Right ventricle myocardium superior (tissue), 1 donor: Measurements from ENCODE around the gene LAMB2. TPM values are rescaled to one million over a fixed set of nuclear protein-coding genes. Genes with fewer than 3 reads are reported as not detected.
A peak's percentile ranks its signal among the peaks of the same experiment; 100 is the strongest.

ENCODE experiments used
- ATAC-seq: fragments of 200-7000 bp; cut with Tn5 transposase; one replicate; pipeline ENCODE4 v1.9.1; 2020; ENCODE audit warnings: mild to moderate bottlenecking; ENCODE audit not compliant: poor library complexity
- DNase-seq: peaks from one replicate; pipeline ENCODE4 v3.0.0-alpha.2; 2020
- intact Hi-C: fragments of 100-400 bp; cut with DNase I; formaldehyde crosslinking; loops from one replicate; pipeline ENCODE4 v1.11.2; 2022
- total RNA-seq: library from RNA; stranded (reverse); fragmentation: NEBNext Ultra II Directional; extraction: Animal tissue kit (Norgen Biotek cat#: 25700); gene quantifications from one replicate; pipeline ENCODE4 v1.2.1, GENCODE V29; 2021
- donor health status: DM: no; HTN: yes; CAD: no; lungs with severe emphysema.

LAMB2 gene
- total RNA-seq, 1 donor from 2014 or later, result 568 TPM

DNA sequence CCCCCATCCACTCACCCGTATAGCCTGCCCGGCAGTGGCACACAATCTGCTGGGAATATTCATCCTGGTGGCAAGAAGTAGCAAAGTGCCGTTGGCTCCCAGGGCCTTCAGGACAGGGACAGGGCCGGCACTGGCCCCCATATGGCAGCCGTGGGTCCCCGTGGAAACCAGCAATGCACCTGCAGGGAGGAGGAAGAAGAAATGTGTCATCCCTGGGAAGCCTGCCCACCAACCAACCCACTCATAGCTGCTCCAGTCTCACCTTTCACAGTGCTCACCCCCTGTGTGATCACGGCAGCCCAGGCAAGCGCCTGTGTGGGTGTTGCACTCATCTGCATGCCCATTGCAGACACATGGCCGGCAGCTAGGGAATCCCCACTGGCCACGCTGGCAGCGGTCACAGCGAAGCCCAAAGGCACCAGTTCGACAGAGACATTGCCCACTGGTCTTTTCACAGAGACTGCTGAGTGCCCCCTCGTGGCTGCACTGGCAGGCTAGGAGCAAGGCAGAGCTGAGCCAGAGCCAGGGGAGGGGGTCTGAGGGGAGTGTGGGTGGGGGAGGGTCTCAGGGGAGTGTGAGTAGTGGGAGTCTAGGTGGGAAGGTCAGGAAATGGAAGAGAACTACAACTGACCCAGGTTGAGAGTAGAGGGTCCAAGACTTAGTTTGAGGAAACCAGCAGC is 7.7 kb downstream of the LAMB2 start:
- DNase-seq, result no peak
- ATAC-seq, result no peak
- intact Hi-C loops, result no loop called here

DNA sequence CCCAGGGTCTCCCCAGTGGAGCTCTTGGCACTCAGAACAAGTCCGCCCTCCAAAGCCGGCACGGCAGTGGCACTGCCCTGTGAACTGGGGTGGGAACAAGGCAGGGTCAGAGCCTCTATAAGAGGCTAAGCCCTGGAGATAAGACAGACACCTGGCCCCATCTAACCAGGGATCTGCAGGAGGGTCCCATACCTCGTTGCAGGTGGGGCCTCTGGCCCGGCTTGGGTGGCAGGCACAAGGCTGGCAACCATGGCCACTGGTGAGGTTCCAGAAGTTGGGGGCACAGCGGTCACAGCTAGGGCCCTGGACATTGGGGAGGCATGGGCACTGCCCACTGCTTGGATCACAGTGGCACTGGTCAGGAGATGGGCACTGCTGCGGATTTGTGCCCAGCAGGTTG is 8.6 kb downstream of the LAMB2 start:
- no peak for ATAC-seq
- DNase-seq, result no peak
- intact Hi-C loops, result no loop called here

DNA sequence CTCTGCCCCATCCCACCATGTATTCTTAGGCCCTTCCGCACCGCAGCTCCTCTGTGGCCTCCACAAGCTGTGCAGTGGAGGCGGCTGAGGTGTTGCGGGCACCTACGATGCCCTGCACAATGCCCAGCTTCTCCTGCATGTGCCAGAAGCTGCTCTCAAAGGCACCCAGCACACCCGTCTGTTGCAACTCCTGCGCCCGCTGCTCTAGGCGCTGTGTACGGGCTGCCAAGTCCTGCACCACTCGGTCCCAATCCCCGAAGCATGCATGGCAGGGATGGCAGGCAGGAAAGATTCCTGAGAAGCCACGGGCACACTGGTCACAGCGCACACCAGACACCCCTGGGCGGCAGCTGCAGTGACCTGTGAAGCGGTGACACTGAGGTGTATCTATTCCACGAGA is 9.2 kb downstream of the LAMB2 start:
- intact Hi-C loops, result no loop called here
- ATAC-seq, result no peak
- no peak for DNase-seq

DNA sequence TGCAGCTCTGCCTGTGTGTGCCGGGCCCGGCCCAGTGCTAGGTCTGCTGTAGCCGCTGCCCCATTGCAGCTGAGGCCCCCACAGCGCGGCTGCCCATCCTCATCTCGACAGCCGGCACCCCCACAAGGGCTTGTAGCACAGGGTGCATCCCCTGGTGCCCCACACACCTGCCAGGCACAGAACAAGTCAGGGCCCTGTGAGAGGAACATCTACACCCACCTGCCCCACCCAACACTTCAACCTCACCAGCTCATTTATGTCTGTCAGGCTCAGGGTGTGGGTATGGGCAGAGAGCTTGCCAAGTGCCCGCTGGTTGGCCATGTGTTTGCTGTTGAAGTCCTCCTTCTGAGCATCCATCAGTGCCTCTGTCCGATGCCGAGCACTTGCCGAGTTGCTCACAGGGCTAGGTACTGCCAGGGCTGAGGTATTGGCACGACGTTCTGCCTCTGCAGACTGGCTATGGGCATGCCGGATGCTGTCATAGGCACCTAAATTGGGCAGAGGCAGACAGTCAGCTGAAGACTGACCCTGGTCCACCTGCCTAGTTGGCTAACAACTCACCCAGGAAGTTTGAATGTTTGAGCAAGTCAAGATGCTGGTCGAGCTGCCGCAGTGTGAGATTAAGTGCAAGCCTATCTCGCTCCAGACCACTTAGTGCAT is 9.8 kb downstream of the LAMB2 start:
- no peak for DNase-seq
- intact Hi-C loops, result no loop called here

DNA sequence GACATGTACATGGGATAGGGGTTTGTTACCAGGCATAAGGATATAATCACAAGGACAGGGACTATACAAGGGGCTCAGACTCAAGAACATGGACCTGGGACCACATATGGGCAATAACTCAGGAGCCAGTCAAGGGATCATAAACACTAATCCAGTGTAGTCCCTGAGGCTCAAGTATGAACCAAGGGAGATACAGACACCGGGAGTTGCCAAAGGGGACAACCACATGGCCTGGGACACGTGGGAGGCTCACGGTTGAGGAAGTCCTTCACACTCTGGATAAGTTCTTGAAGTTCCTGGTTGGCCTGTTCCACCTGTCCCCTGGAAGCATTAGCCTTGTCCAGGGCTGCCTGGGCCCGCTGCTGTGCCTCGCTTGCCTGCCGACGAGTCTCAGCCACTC is 10.4 kb downstream of the LAMB2 start:
- ATAC-seq (no peak), DNase-seq (no peak)
- intact Hi-C loops, result no loop called here

More for the DNA sequence above, 9.8 kb downstream of the LAMB2 start:
- no peak for ATAC-seq

DNA sequence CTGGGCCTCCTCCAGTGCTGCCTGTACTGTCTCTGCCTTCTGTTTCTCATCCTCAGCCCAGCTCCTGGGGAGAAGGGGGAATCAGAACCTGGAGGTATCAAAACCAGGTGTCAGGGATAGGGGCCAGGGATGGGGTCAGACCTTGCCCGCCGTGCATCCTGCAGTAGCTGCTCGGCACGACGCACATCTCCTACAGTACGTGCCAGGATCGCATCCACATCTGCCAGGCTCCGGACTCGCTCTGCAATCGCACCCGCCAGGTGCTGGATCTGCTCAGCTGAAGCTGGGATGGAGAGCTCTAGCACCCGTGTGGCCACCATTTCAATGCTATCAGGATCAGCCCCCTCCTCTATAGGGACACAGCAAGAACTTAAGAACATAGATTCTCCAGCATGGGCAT is 10.8 kb downstream of the LAMB2 start:
- intact Hi-C loops, result no loop called here
- DNase-seq, result no peak

DNA sequence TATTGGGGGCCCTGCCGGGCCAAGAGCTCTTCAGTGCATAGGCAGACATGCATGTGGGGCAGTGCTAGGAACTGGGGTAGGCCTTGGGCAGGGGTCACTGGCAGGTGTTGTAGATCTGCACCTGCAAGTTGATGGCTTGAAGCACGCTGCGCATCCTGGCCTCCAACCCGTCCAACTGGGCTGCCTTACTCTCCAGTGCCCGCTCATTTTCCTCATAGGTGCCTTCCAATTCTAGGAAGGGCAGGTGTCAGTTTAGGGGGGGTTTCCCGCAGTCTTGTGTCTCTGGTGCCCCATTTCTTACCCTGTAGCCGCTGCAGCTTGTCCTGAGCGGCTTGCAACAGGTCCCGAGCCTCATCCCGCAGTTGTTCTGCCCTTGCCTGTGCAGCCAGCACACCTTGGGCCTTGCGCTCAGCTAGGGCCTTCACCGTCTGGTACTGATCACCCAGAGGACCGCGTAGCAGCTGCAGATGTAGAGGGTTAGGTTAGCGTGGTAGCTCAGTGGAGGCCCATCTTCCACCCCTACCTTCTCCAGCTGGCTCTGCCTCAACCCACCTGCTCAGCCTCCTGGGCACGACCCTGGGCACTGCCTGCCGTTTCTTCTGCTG is 11.6 kb downstream of the LAMB2 start:
- intact Hi-C loops, result no loop called here
- no peak for DNase-seq
- no peak for ATAC-seq

More for the DNA sequence above, 10.8 kb downstream of the LAMB2 start:
- no peak for ATAC-seq

DNA sequence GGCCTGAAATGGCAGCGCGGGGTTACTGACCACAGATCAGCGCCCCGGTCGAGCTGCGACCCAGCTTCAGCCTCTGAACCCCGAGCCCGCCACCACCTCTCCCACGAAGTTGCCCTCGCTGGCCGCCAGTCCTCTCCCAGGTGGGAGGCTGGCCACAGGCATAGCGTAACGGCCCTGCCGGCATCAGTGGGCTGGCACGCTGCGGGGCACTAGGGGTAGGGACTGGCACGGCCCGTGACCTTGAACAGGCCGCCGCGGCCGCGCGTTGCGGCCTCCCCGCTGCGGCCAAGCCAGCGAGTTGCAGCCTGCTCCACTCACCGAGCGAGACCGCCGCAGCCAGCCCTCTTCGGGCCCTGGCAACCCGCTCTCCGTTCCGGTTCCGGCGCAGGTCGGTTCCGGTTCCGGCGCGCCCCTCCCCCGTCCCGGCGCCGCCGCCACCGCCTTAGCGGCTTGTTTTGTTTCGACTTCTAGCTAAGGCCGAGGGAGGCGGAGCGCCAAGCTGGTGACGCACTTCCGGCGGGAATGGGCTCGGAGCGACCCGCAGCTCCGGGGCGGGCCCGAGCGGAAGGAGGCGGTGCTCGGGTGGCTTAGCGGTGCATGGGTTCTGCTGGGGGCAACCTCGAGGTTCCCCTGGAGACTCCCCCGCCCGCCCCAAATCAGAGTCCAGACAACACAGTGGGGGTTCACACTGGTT is 12.3 kb downstream of the LAMB2 start, which contains the start of gene USP19:
Gene USP19, minus strand, starts transcription at position 386 of the 694 bp plus-strand sequence. CDS start 1,678 bp downstream, outside the sequence.
- DNase-seq (peak; percentile 99), ATAC-seq (peak; percentile 95)
- intact Hi-C loops, result no loop called here

DNA sequence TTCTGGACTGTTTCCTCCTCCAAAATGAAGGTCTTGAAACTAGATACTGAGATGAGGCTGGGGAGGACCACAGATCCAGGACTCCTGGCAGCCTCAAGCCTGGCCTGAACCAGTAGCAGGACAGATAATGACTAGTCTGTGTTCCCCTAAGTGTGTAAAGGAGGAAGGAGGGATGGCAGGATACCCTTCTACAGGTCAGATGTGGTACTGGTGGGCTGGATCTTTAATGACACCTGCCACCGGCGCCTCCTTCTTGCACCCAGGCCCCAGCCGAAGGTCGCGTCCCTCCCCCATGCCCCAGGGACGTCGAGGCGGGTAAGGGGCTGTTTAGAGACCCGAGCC is 12.8 kb downstream of the LAMB2 start:
- ATAC-seq (peak; percentile 1), DNase-seq (no peak)
- intact Hi-C loops, result no loop called here

DNA sequence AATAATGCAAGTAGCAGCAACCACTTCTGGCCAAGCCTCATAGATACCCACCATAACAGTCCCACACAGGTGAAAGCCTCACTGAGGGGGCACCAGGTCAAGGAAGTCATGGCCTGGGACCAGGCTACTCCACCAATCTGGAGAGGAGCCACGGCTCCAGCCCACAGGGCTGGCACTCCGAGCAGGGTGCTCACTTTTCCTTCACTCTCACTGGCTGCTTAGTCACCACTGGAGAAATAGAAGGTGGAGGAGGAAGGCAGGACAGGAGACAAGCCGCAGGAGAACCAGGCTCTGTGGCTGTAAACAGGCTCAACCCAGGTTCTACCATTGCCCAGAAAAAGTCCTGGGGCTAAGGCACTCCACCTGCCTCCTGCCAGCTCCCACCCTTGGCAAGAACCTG is 13.4 kb downstream of the LAMB2 start:
- no peak for DNase-seq
- ATAC-seq, result no peak
- intact Hi-C loops, result no loop called here

DNA sequence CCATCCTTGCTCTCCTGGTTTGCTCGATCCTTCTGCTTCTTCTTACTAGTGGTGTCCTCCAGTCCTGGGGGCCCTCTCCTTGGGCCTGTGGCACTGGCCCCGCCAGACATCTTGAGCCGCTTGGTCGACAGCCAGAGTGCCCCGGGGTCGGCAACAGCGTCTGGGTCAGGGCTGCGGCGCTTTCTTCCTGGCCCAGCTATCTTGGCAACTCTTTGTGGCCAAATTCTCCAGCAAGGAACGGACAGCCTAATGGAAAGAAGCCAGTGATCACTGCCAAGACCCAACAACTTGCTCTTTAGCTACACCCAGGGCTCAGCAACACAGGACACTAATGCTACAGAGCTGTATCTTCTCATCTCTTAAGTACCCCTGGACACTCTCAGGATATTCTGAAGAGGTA is 13.8 kb downstream of the LAMB2 start:
- DNase-seq (no peak), ATAC-seq (no peak)
- intact Hi-C loops, result no loop called here

DNA sequence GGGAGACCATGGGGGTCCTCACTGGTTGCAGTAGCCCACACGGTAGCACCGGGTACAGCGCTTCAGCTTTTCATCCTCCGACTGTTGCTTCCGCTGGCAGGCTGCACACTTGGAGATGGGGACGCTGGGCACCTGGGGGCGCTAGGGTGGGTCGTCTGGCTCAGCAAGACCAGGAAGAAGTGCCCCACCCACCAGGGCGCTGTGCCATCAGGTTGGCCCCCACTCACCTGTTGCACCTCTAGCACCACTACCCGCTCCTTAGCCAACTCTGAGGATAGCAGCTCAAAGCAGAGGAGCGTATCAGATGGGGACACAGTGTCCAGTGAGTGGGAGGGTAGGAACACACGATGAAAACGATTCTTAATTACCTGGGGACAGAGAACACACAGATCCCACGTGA is 20.6 kb downstream of the LAMB2 start:
- peak; percentile 41 for DNase-seq
- ATAC-seq, result no peak
- intact Hi-C loops, result no loop called here

DNA sequence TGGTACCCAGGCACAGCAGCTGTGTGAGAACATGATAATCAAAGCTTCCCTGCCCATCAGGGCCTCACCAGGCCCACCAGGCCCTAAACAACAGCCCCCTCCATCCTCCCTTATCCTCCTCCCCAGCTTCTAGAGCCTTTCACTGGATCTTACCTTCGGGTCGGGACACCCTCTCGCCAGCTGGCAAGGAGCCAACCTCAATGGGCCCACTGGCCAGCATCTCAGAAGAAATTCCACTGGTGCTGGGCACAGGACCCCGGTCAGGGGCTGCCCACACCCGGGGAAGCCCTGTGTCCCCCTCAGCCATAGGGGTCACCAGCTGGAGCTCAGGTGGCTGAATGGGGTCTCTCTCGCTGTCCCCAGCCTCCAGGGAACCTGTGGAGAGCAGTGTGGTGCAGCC is 21.5 kb downstream of the LAMB2 start:
- intact Hi-C loops, result no loop called here
- ATAC-seq (no peak), DNase-seq (no peak)

DNA sequence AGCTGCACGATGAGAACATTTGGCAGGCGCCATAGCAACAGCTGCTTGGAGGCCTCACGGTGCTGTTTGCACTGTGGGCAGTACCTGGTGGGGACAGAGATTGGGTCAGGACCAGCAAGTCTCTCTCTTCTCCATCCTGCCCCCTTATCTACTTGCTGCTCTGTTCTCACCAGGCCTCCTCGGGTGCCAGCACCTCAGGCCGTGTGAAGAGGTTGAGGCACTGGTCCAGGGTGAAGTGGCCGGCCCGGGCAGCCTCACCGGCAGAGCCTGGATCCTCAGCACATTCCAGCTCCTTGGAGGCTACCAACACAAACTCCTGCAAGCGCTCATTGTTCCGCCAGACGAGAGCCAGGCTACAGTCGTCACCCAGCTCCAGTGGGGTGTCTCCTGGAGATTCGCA is 22.1 kb downstream of the LAMB2 start:
- no peak for DNase-seq
- peak; percentile 11 for ATAC-seq
- intact Hi-C loops, result no loop called here

DNA sequence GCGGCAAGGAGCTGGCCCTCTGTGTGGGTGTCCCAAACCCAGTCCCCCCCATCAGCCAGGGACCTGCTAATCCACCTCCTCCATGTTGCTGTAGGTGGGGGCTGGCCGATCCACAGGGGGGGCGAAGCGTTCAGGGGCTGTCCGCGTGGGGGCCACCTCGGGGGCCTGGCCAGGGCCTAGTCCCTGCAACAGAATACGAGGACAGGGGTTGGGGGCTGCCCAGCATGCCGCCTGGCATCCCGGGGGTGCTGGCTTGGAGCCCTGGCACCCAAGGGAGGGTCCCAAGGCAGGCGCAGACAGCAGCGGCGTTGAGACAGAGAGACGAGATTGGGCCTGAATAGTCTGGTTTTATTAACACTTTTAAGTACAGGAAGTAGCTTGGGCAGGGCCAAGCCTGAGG is 24.5 kb downstream of the LAMB2 start:
- no peak for ATAC-seq
- intact Hi-C loops, result no loop called here
- no peak for DNase-seq

DNA sequence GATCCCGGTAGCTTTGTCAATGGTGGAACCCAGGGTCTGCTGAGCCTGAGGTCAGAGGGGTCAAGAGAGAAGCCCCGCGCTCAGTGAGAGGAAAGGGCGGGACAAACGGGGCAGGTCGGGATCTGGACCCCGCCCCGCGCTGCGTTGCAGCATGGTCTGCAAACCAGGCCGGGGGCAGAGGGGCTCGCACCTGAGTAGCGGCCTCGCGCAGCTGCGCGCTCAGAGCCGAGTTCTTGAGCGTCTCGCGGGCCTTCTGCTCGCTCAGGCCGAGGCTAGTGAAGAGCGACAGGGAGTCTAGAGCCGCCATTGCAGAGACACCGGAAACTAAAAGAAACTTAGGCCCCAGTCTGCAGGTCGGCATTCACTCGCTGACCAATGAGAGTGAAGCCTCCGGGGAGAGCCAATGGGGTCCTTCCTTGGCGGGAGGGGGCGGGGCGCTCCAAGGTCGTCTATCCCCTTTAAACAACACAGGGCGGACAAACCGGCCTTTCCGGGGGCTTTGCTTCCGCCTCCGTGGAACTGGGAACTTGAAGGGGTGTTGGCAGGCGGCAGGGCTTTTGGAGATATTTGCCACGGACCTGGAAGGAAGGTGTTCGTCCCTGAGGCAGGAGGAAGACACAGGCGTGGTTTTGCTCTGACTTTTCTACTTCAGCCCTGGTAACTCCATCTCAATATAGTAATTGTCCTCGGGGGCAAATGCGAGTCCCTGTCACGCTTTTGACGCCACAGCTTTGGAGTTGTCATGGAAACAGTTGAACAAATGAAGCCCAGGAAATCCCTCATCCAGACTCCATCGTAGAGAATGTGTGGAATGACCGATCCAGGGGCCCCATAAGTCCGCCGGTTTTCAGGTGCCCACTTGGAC is 28.2 kb downstream of the LAMB2 start, which contains the start of gene QARS1:
Gene QARS1, minus strand, starts transcription at position 331 of the 865 bp plus-strand sequence. Its CDS starts 24 bp downstream, at position 307.
- ATAC-seq, result peak; percentile 98
- intact Hi-C loops, result no loop called here
- DNase-seq, result peak; percentile 97

DNA sequence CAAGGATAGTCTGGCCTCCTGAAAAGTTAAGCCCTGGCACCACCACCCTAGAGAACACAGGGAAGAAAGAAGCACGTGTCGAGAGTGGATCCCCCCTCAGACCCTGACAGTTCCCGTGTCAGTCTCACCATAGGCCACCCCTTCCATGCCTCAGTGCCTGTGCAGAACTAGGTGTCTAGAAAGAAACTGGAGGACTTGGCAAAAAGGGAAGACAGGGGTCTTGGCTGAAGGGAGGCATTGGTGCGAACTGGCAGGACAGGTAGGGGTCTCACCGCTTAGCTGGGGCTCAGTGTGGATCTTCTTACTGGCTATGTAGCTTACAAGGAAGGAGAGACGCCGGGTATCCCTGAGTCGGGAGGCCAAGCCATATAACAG is 28.8 kb downstream of the LAMB2 start:
- intact Hi-C loops, result no loop called here
- DNase-seq, result no peak
- ATAC-seq, result no peak

DNA sequence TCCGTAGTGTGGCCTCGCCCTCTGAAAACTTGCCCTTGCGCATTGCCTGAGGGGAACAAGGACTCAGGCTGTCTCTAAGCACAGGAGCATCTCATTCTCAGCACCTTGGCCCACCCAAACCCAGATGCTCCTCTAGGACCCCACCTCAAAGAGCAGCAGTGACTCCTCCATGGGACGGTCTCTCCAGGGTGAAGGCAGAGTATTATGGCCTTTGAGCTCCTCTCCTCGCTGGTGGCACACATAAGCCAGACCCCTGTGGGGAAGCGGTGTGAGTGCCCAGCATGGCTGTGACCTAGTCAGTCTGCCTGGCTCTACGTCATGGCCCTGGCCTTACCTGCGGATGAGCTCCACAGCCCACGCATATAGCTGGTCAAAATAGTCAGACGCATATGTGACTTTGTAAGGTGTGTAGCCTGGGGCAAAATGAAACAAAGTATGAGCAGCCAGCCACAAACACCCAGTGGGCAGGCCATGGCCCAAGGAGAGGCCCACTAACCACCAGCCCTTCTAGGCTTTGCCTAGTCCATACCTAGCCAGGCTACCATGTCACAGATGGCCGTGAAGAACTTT is 32.7 kb downstream of the LAMB2 start:
- no peak for DNase-seq
- intact Hi-C loops, result no loop called here

More for the DNA sequence above, 32.7 kb downstream of the LAMB2 start:
- no peak for ATAC-seq
